DMS114 treated with DMSO at 0.1 percent for 48 hours (cell line): ENCODE measurements around the gene ZDHHC4.
A peak's percentile ranks its signal among the peaks of the same experiment; 100 is the strongest.
"Not testable (repeated sequence)": the region's sequence is repeated elsewhere in the genome, so short reads cannot be mapped to it uniquely, and the experiment has no call there.

Experiments used
- DNase-seq: peaks from one replicate; lab custom pipeline; 2025; ENCODE audit not compliant: unreplicated experiment; lab: John Stamatoyannopoulos, UW

Gene ZDHHC4

GRCh38 chr7:6559896-6560295 is 17.4 kb upstream of the ZDHHC4 start:
- no peak for DNase-seq

GRCh38 chr7:6562106-6562505 is 15.1 kb upstream of the ZDHHC4 start:
- no peak for DNase-seq

- no peak for DNase-seq
Observed at GRCh38 chr7:6563936-6564770, 13.1 kb upstream of the ZDHHC4 start.

- no peak for DNase-seq
Observed at GRCh38 chr7:6565655-6566054, 11.6 kb upstream of the ZDHHC4 start.

- no peak for DNase-seq
Observed at GRCh38 chr7:6567886-6568285, 9.4 kb upstream of the ZDHHC4 start.

DNA sequence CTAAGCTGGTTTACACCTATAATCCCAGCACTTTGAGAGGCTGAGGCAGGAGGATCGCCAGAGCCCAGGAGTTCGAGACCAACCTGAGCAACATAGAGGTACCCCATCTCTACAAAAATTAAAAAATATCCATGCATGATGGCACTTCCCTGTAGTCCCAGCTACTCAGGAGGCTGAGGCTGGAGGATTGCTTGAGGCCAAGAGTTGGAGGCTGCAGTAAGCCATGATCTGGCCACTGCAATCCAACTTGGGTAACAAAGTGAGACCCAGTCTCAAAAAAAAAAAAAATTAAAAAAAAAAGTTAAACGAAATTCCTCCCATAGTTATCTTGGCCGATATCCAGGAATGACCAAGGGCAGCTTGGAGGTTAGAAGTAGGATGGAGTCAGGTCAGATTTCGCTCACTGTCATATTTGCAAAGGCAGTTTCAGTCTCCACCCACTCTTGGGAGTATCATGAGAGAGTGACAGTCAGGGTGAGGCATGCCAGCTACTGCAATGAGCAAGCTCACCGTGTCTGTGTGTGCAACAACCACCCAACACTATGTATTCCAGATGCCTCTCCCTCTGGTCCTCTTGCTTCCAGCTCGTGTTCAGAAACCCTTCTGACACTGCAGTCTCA is 6.0 kb upstream of the ZDHHC4 start:
- DNase-seq: no peak

DNA sequence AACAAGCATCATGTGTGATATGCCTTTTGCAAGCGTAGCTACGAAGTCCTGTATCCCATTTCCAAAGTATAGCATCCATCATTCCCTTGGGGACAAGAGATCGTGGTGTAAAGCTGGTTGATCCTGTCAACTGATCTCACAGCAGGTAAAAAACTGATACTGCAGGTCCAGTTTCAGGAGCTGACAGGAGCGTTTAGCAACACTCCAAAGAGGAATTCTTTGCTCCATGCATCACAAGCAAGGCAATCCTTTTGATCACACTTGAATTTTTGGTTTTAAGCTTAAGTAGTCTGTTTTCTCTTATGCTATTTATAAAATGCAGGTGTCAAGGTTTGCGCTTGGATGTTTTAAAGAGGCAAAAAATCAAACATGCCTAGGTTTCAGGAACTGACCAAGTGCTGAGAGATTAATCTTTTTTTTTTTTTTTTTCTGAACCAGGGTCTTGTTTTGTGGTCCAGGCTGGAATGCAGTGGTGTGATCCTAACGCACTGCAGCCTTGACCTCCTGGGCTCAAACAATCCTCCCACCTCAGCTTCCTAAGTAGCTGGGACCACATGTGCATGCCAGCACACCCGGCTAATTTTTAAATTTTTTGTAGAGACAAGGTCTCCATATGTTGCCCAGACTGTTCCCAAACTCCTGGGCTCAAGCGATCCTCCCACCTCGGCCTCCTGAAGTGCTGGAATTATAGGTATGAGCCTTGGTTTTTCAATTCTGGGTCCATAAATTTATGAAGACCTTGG is 1.8 kb upstream of the ZDHHC4 start:
- no peak for DNase-seq

GRCh38 chr7:6576024-6576866 is 1.0 kb upstream of the ZDHHC4 start:
- no peak for DNase-seq

GRCh38 chr7:6576867-6577368 is 336 bp upstream of the ZDHHC4 start:
- DNase-seq: not testable (repeated sequence)

DNA sequence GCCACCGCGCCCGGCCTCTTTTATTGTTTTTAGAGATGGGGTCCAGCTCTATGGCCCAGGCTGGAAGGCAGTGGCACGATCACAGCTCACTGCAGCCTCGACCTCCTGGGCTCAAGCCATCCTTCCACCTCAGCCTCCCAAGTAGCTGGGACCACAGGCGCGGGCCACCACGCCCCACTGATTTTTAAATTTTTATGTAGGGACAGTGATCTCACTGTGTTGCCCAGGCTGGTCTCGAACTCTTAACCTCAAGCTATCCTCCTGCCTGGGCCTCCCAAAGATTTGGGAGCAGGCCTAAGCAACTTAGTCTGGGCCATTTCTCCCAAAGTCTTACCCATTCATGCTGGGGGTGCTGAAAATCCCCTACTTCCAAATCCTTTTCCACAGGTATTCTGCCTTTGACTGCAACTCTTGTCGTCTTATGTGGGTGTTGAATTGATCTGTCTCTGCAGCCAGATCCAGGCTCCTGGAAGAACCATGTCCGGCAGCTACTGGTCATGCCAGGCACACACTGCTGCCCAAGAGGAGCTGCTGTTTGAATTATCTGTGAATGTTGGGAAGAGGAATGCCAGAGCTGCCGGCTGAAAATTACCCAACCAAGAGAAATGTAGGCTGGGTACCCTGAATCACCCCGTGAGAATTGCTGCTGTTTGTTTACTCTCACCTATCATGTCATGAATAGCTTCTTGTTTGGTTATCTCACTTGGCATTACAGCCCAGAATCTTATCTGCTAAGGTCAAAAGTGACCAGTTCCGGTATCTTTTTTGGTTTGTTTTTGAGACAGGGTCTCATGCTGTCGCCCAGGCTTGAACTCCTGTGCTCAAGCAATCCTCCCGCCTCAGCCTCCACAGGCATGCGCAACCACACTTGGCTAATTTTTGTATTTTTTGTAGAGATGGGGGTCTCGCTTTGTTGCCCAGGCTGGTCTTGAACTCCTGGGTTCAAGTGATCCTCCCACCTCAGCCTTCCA is 1.1 kb downstream of the ZDHHC4 start:
- DNase-seq: no peak

DNA sequence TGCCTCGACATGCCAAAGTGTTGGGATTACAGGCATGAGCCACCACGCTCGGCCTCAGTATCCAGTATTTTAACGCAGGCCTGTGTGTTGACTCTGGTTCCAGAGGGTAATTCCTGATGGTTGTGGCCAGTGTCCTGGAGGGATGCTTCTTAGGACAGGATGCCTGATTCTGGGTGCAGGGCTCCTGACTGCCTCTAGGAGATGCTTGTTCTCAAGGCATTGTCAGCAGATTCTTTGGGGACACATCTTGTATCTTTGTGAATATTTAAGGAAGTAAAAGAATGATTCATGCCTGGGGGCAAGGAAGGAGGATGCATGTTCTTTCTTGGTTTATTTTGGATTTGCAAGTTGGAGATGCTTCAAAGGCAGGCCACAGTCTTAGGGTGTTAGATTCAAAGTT is 2.2 kb downstream of the ZDHHC4 start:
- no peak for DNase-seq

- DNase-seq: not testable (repeated sequence)
Observed at GRCh38 chr7:6585746-6586432, 8.6 kb downstream of the ZDHHC4 start.

DNA sequence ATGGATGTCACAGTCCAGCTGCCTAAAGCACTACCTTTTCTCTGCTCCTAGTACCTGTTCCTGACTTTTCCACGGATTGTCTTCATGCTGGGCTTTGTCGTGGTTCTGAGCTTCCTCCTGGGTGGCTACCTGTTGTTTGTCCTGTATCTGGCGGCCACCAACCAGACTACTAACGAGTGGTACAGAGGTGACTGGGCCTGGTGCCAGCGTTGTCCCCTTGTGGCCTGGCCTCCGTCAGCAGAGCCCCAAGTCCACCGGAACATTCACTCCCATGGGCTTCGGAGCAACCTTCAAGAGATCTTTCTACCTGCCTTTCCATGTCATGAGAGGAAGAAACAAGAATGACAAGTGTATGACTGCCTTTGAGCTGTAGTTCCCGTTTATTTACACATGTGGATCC is 11.3 kb downstream of the ZDHHC4 start:
- no peak for DNase-seq

- no peak for DNase-seq
Observed at GRCh38 chr7:6589151-6589828, 12.0 kb downstream of the ZDHHC4 start.

DNA sequence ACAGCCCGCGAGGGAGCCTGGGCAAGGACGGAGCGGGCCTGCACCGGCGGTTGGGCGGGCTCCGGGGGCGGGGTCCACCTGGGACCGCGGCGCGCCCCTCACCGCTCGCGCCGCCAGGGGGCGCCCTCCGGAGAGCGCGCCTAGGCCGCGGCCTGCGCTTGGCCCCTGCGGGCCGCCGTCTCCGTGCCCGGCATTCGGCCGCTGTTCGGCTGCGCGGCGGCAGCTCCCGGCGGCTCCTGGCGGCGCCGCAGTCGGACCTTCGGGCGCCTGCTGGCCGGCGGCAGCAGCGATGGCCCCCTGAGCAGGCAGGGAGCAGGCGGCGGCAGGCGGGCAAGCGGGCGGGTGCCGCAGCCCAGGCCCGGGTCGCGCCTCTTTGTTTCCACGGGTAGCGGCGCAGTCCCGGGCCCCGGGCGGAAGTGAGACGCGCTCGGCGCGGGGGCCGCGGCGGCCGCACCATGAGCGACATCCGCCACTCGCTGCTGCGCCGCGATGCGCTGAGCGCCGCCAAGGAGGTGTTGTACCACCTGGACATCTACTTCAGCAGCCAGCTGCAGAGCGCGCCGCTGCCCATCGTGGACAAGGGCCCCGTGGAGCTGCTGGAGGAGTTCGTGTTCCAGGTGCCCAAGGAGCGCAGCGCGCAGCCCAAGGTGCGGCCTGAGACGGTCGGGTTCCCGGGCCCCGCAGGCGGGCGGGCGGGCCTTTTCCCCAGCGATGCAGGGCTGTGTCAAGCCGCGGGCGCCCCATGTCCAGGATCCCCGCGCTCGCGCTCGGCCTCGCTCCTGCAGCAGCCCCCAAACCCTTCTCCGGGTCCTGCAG is 12.8 kb downstream of the ZDHHC4 start, which contains the start of gene INTS15:
Gene INTS15 (plus strand): TSS at position 193 of the 816 bp plus-strand sequence. CDS start 263 bp downstream, at position 456.
- DNase-seq: peak; percentile 59

- no peak for DNase-seq
Observed at GRCh38 chr7:6590645-6591110, 13.4 kb downstream of the ZDHHC4 start.

- DNase-seq: no peak
Observed at GRCh38 chr7:6600093-6600492, 22.8 kb downstream of the ZDHHC4 start.
